Stimulated activated naive CD8-positive, alpha-beta T cell treated with anti-CD3 and anti-CD28 coated beads, Interleukin-15, Interleukin-2, amounts not matched to agents 100 ng/mL and 50 ng/mL, for 24 hours (primary cell): ENCODE data around the gene GGN.
"Not testable (repeated sequence)": the region's sequence is repeated elsewhere in the genome, so short reads cannot be mapped to it uniquely, and the experiment has no call there.

ENCODE experiments used
- H3K27ac Mint-ChIP-seq: one replicate; pipeline ENCODE4 v1.8.0; 2021; ENCODE audit warnings: mild to moderate bottlenecking, mixed read lengths
- H3K27me3 Mint-ChIP-seq: one replicate; pipeline ENCODE4 v1.8.0; 2021; ENCODE audit warnings: mixed read lengths
- H3K36me3 Mint-ChIP-seq: one replicate; pipeline ENCODE4 v1.8.0; 2021; ENCODE audit warnings: low read depth, mixed read lengths
- H3K4me1 Mint-ChIP-seq: one replicate; pipeline ENCODE4 v1.8.0; 2021; ENCODE audit warnings: low read depth, mixed read lengths
- H3K4me3 Mint-ChIP-seq: one replicate; pipeline ENCODE4 v1.8.0; 2021; ENCODE audit warnings: mild to moderate bottlenecking, mixed read lengths
- H3K9me3 Mint-ChIP-seq: one replicate; pipeline ENCODE4 v1.8.0; 2021; ENCODE audit warnings: mixed read lengths

The GGN gene

DNA sequence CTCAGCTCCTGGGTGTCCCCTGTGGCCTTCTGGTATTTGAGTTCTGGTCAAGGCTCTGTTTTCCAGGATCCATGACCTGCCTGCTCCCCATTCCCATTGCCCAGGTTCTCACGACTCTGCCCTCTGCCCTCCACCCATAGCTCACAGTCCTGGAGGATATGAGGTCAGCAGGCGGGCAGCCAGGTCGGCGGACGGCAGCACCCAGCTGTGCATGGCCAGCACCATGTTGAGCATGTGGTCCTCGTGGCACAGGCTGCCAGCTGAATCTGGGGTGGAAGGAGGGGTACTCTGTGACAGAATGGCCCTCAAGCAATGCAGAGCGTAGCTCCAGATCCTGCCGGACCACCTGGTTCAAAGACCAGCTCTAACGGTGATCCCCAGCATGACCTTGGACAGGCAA is 33.1 kb upstream of the GGN start:
- H3K27ac Mint-ChIP-seq, result no peak overlapping the region
- H3K36me3 Mint-ChIP-seq, result no peaks in the 10 kb centered on the region
- H3K4me1 Mint-ChIP-seq, result peaks cover 25% of the 10 kb centered on the region
- no peaks in the 10 kb centered on the region for H3K27me3 Mint-ChIP-seq
- no peaks in the 10 kb centered on the region for H3K9me3 Mint-ChIP-seq
- no peak overlapping the region for H3K4me3 Mint-ChIP-seq

DNA sequence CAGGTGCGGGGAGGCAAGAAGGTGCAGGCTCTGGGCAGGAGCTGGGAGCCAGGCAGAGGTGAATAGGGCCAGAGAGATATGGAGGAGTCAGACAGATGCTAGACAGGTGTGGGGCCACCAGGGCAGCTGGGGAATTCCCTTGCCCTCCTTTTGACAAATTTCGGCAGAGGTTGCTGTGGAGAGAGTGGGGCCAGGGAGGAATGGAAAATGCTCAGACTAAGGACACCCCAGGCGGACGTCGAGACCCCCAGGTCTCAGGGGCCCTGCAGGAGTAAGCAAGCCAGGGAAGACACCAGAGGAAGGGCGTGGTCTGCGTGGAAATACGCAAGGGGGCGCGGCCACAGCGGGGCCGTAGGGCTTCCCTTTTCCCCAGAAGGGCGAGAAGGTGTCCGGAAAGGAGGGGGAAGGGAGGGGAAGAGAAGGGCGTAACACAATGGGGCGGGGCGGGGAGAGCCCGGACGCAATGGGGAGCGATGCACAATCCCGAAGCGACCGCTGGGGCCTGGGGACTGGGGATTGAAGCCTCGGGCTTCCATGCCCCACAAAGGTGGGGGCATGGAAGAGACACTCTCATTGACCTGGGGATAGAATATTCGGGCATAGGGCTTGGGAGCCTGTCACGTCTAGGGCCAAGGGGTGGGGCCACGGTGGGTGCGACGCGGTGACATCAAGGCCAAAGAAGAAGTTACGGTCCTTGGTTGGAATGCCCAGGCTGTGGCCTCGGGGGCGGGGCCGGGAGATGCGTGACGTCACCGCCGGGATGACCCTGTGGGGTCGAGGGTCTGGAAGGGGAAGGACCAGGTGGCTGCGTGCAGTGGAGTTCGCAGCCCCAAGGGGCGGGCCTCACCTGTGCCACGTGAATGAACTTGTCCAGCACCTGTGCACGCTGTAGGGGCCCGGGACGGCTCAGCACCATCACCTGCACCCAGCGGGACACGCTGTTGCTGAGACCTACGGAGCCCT is 30.0 kb upstream of the GGN start:
- H3K4me1 Mint-ChIP-seq, result peaks cover 21% of the 10 kb centered on the region
- no peaks in the 10 kb centered on the region for H3K36me3 Mint-ChIP-seq
- no peaks in the 10 kb centered on the region for H3K27me3 Mint-ChIP-seq

DNA sequence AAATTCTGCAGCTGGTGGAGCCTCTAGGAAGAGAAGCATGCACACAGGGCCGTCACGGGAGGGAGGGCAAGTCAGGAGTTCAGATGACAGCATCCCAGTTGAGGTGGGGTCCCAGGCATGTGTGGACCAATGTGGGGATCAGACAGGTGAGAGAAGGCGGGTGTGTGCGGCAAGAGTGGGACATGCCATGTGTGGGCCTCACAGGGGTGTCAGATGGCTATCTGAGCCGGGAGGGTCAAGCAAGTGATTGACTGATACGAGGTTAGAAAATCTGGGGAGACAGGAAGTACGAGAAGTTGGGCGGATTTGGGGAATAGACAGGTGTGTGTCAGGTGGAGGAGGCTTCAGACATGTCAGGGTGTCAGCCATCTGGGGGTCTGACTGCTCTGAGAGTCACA is 29.3 kb upstream of the GGN start:
- no peaks in the 10 kb centered on the region for H3K36me3 Mint-ChIP-seq

More for the DNA sequence above, 30.0 kb upstream of the GGN start:
- H3K27ac Mint-ChIP-seq, result peak overlapping the region; percentile 61
- H3K9me3 Mint-ChIP-seq, result no peaks in the 10 kb centered on the region
- H3K4me3 Mint-ChIP-seq, result peak overlapping the region; percentile 79

DNA sequence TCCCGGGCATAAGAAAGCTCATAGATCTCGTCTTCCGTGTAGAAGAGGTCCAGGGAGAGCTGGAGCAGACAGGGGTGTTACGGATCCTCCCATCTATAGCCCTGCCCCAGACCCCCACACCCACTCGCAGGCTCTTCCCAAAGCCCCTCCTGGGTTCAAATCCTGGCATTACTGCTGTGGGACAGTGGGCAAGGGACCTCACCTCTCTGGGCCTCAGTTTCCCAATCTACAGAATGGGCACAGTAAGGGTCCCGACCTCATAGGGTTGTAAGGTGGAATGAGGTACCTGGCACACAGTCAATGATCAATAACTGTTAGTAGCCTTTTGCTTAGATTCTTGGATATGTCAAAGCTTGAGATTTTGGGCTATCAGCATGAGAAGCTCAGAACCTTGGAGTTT is 25.6 kb upstream of the GGN start:
- no peaks in the 10 kb centered on the region for H3K9me3 Mint-ChIP-seq
- H3K27ac Mint-ChIP-seq, result no peak overlapping the region
- H3K4me3 Mint-ChIP-seq, result no peak overlapping the region
- H3K36me3 Mint-ChIP-seq, result no peaks in the 10 kb centered on the region
- peaks cover 14% of the 10 kb centered on the region for H3K4me1 Mint-ChIP-seq
- H3K27me3 Mint-ChIP-seq, result no peaks in the 10 kb centered on the region

More for the DNA sequence above, 29.3 kb upstream of the GGN start:
- H3K27me3 Mint-ChIP-seq, result no peaks in the 10 kb centered on the region
- H3K4me3 Mint-ChIP-seq, result peak overlapping the region; percentile 79
- peak overlapping the region; percentile 61 for H3K27ac Mint-ChIP-seq
- H3K4me1 Mint-ChIP-seq, result peaks cover 21% of the 10 kb centered on the region
- no peaks in the 10 kb centered on the region for H3K9me3 Mint-ChIP-seq

DNA sequence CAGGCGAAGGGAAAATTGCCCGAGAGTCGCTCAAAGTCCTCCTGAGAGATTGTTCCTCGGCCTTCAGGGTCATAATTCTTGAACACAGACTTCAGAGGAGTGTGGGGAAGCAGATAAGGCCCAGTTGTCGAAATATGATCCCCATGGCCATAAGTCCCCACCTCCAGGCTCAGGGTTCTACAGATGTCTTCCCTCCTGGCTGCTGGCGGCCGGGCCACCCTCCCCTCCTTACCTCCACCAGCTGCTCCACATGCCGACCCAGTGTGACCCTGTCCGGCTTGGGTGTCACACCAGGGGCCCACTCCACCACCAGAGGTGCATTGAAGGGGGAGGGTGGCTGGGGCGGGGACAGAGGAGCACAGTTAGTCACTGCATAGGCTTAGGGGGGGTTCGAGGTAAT is 25.1 kb upstream of the GGN start:
- peaks cover 11% of the 10 kb centered on the region for H3K4me1 Mint-ChIP-seq
- H3K9me3 Mint-ChIP-seq, result no peaks in the 10 kb centered on the region
- no peak overlapping the region for H3K27ac Mint-ChIP-seq
- no peaks in the 10 kb centered on the region for H3K36me3 Mint-ChIP-seq
- H3K27me3 Mint-ChIP-seq, result no peaks in the 10 kb centered on the region
- H3K4me3 Mint-ChIP-seq, result no peak overlapping the region

DNA sequence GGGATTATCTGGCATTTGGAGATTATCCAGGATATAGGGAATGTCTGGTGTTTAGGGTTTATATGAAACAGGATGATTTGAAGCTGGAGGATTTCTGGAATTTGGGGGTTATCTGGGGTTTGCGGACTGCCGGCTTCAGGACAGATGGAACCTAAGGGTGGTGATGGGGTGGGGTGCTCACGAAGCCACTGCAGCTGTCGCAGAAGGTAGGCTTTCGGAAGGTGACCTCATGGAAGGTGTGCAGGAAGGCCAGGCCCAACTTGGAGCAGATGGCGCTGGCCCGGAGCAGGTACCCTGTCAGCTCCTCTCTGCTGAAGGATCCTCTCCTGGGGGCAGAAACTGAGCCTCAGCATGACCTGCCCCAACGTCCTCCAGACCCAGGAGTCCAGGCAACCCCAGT is 24.7 kb upstream of the GGN start:
- peaks cover 6% of the 10 kb centered on the region for H3K4me1 Mint-ChIP-seq
- H3K9me3 Mint-ChIP-seq, result no peaks in the 10 kb centered on the region
- no peak overlapping the region for H3K4me3 Mint-ChIP-seq

DNA sequence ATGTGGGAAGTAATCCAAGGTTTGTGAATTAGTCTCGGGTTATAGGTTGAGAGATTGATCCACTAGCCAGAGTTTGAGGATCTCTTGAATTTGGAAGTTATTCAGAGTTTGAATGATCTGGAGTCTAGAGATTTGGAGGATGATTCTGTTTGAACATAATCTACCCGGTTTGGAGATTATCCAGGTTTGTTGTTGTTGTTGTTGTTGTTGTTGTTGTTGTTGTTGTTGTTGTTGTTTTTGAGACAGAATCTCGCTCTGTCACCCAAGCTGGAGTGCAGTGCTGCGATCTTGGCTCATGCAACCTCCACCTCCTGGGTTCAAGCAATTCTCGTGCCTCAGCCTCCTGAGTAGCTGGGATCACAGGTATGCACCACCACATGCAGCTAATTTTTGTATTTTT is 24.1 kb upstream of the GGN start:
- not testable (repeated sequence) for H3K36me3 Mint-ChIP-seq, H3K4me3 Mint-ChIP-seq, H3K27ac Mint-ChIP-seq, H3K4me1 Mint-ChIP-seq, H3K27me3 Mint-ChIP-seq, H3K9me3 Mint-ChIP-seq

More for the DNA sequence above, 24.7 kb upstream of the GGN start:
- no peak overlapping the region for H3K27ac Mint-ChIP-seq
- no peaks in the 10 kb centered on the region for H3K36me3 Mint-ChIP-seq
- H3K27me3 Mint-ChIP-seq, result no peaks in the 10 kb centered on the region

DNA sequence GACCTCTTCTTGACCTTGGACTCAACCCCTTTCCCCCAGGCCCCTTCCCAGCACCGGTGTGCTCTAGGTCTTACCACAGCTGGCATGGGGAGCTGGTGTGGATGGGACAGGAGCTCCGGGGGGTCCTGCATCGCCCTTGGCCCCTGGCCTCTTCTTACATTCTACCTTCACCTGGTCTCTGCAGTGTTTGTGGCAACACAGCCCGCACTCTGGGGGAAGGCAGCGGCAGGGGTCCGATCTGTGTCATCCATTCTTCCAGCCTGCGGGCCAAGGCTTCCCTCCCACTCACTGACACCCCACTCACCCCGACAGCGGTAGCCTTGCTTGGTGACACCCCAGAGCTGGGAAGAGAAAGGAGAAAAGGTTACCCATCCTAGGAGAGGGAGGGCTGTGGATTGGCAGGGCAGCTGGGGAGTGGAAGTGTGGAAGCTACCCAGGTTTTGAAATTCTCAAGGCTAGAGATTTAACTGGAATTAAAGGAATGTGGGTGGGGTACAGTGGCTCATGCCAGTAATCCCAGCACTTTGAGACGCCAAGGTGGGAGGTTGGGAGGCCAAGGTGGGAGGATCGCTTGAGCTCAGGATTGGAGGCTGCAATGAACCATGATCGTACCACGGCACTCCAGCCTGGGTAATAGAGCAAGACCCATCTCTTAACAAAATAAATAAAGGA is 23.3 kb upstream of the GGN start:
- H3K27me3 Mint-ChIP-seq, result no peaks in the 10 kb centered on the region
- no peak overlapping the region for H3K4me3 Mint-ChIP-seq
- peaks cover 4% of the 10 kb centered on the region for H3K36me3 Mint-ChIP-seq
- H3K4me1 Mint-ChIP-seq, result no peaks in the 10 kb centered on the region
- no peaks in the 10 kb centered on the region for H3K9me3 Mint-ChIP-seq
- no peak overlapping the region for H3K27ac Mint-ChIP-seq

DNA sequence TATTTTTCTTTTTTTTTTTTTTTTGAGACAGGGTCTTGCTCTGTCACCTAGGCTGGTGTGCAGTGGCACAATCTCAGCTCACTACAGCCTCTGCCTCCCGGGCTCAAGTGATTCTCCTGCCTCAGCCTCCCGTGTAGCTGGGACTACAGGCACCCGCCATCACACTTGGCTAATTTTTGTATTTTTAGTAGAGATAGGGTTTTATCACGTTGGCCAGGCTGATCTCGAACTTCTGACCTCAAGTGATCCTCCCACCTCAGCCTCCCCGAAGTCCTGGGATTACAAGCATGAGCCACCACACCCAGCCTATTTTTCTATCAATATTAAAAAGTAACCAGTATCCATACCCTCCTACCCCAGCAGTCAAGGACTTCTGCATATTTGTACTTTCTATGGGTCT is 22.6 kb upstream of the GGN start:
- not testable (repeated sequence) for H3K27me3 Mint-ChIP-seq, H3K9me3 Mint-ChIP-seq, H3K4me1 Mint-ChIP-seq, H3K4me3 Mint-ChIP-seq, H3K36me3 Mint-ChIP-seq, H3K27ac Mint-ChIP-seq

DNA sequence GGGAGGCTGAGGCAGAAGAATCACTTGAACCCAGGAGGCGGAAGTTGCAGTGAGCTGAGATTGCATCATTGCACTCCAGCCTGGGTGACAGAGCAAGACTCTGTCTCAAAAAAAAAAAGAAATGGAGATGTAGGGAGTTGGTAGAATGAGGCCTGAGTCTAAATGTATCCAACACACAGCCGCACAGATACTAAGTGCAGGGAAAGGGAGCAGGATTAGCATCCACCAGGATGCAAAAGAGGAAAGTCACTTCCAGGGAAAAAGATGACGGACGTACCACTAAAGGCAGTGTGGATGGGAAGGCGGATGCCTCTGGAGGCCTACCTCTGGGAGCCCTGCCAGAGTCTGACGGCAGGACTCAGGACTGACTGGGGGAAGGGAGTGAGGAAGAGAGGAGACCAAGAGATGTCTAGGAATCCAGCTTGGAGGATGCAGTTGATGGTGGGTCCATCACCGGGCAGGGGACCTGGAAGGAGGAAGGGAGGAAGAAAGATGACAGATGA is 21.8 kb upstream of the GGN start:
- H3K27me3 Mint-ChIP-seq, result no peaks in the 10 kb centered on the region

DNA sequence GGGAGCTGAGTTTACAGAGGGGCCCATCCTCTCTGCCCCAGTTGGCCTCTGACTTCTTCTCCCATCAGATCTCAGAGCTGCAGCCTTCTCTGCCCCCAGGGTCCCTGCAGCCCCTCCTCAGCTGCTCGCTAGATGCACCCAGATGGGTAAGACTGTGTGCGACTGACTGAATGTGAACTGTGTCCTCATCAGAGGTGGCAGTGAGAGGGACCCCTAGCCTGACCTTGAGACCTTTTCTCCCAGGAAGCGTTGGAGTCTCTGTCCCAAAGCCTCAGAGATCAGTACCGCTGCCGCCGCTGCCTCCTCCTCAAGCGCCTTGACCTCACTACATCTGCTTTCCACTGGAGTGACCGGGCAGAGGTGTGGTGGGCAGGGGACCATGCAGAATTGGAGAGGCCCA is 17.4 kb upstream of the GGN start:
- peaks cover 16% of the 10 kb centered on the region for H3K4me1 Mint-ChIP-seq
- H3K27ac Mint-ChIP-seq, result no peak overlapping the region
- peaks cover 4% of the 10 kb centered on the region for H3K36me3 Mint-ChIP-seq
- peaks cover 1% of the 10 kb centered on the region for H3K27me3 Mint-ChIP-seq
- no peak overlapping the region for H3K4me3 Mint-ChIP-seq
- no peaks in the 10 kb centered on the region for H3K9me3 Mint-ChIP-seq

More for the DNA sequence above, 21.8 kb upstream of the GGN start:
- H3K27ac Mint-ChIP-seq, result no peak overlapping the region
- no peaks in the 10 kb centered on the region for H3K4me1 Mint-ChIP-seq
- H3K4me3 Mint-ChIP-seq, result no peak overlapping the region
- H3K9me3 Mint-ChIP-seq, result no peaks in the 10 kb centered on the region
- peaks cover 4% of the 10 kb centered on the region for H3K36me3 Mint-ChIP-seq

DNA sequence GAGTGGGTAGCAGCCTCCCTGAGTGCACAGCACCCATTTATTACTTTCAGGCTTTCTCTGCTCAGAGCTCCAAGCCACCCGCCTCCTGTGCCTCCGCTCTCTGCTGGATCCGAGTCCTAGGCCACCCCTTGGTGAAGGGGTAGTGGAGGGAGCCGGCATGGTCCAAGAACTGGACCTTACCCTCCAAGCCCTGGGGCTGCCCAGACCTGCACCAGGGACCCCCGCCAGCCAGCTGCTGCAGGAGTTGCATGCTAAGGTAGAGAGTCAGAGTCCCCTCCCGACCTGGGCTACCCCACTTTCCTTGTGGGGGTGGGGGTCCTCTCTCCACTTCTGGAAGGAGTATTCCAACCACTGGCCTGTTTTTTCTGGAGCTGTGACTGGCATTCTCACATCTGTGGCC is 17.0 kb upstream of the GGN start:
- peaks cover 16% of the 10 kb centered on the region for H3K4me1 Mint-ChIP-seq
- no peak overlapping the region for H3K27ac Mint-ChIP-seq
- H3K36me3 Mint-ChIP-seq, result peaks cover 4% of the 10 kb centered on the region
- peak overlapping the region; percentile 13 for H3K4me3 Mint-ChIP-seq
- no peaks in the 10 kb centered on the region for H3K9me3 Mint-ChIP-seq
- peaks cover 4% of the 10 kb centered on the region for H3K27me3 Mint-ChIP-seq

DNA sequence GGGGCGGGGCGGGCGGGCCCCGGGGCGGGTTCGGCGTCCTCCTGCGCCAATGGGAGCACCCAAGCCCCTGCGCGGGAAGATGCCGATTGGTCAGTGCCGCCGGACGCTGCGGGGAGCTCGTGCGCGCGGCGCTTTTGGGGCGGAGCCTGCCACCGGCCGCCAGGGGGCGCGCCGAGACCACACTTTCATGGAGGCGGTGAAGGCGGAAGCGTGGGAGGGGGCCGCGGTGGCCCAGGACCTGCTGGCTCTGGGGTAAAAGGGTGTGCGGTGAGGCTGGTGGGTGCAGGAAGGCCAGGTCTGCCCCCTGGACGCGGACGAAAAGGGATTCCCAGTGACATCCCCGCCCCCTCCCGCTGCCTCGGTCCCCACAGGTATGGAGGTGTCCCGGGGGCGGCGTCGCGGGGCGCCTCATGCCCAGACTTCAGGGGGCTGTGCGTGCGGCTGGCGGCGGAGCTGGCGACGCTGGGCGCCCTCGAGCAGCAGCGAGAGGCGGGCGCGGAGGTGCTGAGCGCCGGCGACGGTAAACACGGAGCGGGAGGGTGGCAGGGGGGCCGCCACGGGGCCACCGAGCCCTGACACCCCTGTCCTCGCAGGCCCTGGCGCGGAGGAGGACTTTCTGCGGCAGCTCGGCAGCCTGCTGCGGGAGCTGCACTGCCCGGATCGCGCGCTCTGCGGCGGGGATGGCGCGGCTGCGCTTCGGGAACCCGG is 15.3 kb upstream of the GGN start, which contains the start of gene FAM98C:
Gene FAM98C, plus strand, starts transcription at position 127 of the 708 bp plus-strand sequence. Its CDS starts 61 bp downstream, at position 188.
- peaks cover 4% of the 10 kb centered on the region for H3K36me3 Mint-ChIP-seq

DNA sequence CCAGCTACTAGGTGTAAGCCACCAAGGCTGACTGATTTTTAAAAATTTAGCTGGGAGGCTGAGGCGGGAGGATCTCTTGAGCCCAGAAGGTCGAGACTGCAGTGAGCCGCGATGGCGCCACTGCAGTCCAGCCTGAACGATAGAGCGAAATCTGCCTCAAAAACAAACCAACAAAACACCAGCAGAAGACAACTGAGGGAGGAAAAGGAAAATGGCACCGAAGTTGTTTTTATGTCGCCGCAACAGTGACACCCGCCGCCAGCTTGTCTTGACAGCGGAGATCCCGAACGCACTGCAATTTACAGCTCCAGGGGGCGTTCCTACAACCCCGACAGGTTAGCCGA is 14.8 kb upstream of the GGN start:
- H3K4me1 Mint-ChIP-seq, result peaks cover 16% of the 10 kb centered on the region

More for the DNA sequence above, 15.3 kb upstream of the GGN start, which contains the start of gene FAM98C:
- Mint-ChIP-seq H3K27ac (peak within 1 kb of the TSS; percentile 86), H3K4me3 (peak within 1 kb of the TSS; percentile 87), H3K4me1 (peaks cover 16% of the 10 kb centered on the region), H3K27me3 (peaks cover 11% of the 10 kb centered on the region), H3K9me3 (no peaks in the 10 kb centered on the region)

DNA sequence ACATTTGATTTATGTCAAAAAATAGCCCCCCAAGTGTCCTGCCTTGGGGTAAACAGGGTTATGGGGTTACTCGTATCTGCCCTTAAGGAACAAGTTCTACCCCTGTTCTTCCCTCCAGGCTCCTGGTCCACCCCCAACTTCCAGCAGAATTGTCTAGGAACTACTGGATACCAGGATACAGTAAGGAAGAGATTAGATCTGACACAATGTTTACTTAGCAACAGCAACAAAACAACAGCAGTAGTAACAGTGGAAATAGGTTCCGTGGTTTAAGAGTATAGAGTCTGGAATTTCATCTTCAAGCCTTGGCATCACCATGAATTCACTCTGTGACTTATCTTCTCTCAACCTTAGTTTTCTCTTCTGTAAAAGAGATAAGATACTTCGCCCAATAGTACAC is 13.3 kb upstream of the GGN start:
- Mint-ChIP-seq H3K4me3 (no peak overlapping the region), H3K36me3 (no peaks in the 10 kb centered on the region), H3K9me3 (no peaks in the 10 kb centered on the region), H3K27ac (no peak overlapping the region), H3K4me1 (peaks cover 24% of the 10 kb centered on the region), H3K27me3 (peaks cover 21% of the 10 kb centered on the region)

More for the DNA sequence above, 14.8 kb upstream of the GGN start:
- Mint-ChIP-seq H3K27me3 (peaks cover 11% of the 10 kb centered on the region), H3K27ac (peak overlapping the region; percentile 70), H3K36me3 (peaks cover 4% of the 10 kb centered on the region), H3K9me3 (no peaks in the 10 kb centered on the region), H3K4me3 (peak overlapping the region; percentile 87)
